LNCaP clone FGC (cell line): ENCODE data around the gene ETV4.

Source experiments
- DNase-seq: peaks from one replicate; pipeline ENCODE4 v3.0.0-alpha.2; 2011; ENCODE audit warnings: low read depth
- H3K4me3 ChIP-seq: 2 replicates; pipeline ENCODE4 v1.5.1; 2011; ENCODE audit warnings: mild to moderate bottlenecking, low read depth, low read length, control low read depth
- TF ChIP-seq, protein P1 (sequence below): IDR thresholded peaks from 2 replicates; pipeline ENCODE4 v1.5.1; 2012; ENCODE audit warnings: mild to moderate bottlenecking; ENCODE audit not compliant: control insufficient read depth, insufficient read depth; ENCODE audit errors: extremely low read depth

ETV4 gene

DNA sequence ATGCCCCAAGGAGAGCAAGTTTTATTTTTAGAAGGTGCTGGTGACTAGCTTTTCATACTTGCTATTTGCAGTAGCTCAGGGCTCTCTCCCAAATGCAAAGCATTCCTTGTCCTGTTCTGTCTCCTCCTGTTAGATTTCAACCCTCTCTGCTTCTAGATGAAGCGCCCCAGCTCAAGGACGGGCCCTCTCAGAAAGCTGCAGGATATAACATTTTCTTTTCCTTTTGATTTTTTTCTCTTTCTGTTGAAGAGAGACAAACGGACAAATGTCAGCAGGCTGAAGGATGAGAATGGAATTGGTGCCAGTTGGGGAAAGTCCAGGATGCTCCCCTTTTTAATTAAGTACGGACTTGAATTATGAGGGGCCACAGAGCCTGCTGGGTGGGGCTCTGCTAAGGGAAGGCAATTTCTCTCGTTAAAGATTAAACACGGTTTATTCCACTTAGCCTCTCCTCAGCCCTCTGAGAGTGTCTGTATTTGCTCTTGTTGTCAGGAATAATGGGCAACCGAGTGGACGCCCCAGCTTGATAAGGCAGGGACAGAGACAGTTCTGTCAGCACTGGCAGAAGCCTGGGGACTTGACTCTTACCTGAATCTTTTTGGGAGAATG, 6.2 kb upstream of the ETV4 start:
- TF ChIP-seq, protein P1, sequence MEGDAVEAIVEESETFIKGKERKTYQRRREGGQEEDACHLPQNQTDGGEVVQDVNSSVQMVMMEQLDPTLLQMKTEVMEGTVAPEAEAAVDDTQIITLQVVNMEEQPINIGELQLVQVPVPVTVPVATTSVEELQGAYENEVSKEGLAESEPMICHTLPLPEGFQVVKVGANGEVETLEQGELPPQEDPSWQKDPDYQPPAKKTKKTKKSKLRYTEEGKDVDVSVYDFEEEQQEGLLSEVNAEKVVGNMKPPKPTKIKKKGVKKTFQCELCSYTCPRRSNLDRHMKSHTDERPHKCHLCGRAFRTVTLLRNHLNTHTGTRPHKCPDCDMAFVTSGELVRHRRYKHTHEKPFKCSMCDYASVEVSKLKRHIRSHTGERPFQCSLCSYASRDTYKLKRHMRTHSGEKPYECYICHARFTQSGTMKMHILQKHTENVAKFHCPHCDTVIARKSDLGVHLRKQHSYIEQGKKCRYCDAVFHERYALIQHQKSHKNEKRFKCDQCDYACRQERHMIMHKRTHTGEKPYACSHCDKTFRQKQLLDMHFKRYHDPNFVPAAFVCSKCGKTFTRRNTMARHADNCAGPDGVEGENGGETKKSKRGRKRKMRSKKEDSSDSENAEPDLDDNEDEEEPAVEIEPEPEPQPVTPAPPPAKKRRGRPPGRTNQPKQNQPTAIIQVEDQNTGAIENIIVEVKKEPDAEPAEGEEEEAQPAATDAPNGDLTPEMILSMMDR: no peak
- H3K4me3 ChIP-seq: no peak overlapping the region

DNA sequence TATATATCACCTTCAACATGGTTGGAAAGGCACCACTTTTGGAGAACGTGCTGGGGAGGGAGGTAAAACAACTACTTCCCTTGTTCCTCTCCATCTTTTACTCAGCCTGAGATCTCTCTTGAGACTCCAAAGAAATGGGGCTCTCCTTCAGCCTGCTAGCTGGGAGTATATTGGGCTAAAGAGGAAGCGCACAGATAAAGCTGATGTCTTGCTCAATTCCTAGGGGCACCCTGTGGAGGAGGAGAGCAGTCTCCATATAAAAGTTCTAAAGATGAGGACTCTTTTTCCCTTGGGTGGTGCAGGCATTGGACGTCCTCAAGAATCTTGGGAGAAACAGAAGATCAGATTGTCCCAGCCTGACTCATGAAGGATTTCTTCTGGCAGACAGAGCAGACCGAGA, 4.6 kb upstream of the ETV4 start:
- TF ChIP-seq, protein P1: no peak
- H3K4me3 ChIP-seq: no peak overlapping the region
- DNase-seq: no peak

More for the DNA sequence above, 6.2 kb upstream of the ETV4 start:
- no peak for DNase-seq

DNA sequence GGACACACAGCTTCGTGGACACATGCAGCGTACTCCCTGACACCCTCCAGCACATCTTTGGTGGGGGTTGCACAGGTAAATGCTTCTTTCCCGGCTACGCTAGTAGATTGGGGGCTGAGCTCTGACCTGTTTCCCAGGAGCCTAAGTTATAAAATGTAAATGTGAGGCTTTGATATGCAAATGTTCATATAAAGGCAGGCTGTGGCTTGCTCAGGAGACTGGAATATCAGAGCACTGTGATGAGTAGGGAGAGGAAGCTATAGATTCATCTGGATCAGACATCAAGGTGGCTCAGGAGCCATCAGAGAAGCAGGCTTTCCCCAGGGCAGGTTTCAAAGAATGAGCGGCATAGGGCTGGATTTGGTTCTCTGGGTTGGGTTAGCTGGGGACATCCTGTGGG, 3.4 kb upstream of the ETV4 start:
- DNase-seq: no peak
- TF ChIP-seq, protein P1: no peak
- no peak overlapping the region for H3K4me3 ChIP-seq

DNA sequence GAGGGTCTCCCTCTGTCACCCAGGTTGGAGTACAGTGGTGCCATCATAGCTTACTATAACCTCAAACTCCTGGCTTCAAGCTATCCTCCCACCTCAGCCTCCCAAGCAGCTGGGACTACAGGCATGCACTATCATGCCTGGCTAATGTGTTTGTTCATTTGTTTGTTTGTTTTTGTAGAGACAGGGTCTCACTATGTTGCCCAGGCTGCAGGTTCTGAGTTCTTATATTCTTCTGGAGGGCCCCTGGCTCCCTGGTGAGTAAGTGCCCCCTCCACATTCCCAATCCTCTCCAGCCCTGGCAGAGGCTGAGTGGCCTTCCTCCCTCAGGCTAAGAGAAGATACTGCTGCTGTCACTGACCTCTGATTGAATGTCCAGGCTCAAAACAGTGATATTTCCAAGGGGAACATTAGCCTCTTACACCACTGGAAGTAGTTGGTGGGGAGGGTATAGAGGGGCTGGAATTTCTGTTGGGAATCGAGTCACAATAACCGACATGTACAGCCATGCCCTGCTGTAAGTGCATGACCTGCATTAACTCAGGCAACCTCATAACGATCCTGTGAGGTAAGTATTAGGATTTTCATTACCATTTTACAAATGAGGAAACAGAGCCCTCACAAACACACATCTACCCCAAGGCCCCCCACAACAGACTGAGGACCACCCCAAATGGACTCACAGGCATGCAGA, 2.7 kb upstream of the ETV4 start:
- no peak overlapping the region for H3K4me3 ChIP-seq
- DNase-seq: no peak
- TF ChIP-seq, protein P1: no peak

DNA sequence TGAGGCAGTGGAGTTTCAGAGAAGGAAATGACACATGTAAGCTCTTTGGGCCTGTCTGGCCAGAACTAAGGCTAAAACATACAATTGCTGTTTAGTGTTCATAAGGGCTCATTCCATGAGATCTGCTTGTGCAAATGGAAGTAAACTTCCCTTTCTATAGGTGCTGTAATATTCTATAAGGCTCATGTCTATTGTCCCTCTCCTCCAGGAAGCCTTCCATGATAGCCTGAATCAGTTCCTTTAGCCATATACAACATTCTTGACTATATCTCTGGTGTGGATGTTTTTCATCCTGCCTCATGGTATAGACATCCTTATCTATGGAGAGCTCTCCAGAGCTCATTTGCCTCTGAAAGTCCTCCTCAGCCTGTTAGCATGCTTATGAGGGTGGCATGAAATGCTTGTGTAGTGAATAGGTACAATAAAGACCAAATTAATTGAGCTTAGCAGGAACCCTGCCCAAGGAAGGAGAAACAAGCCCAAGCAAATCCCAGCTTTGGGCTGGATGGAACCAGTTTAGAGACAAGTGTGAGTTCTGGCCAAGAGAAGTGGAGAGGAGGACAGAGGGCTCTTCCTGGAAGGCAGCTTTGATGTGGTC, 1.6 kb upstream of the ETV4 start:
- TF ChIP-seq, protein P1: no peak
- DNase-seq: no peak

DNA sequence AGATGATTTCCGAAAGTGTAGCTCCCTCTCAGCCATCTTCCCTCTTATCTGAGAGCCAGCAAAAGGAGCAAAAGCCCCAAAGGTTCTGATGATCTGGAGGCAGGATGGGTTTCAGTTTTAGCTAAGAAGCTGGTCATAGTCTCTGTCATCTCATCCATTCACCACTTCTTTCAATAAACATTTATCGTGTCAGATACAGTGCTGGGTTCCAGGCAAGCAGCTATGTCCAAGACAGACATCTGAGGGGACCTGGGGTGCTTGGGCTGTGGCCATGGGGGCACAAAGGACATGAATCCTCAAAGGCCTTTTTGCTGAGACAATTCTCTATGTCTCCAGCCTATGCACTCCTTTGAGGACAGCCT, 1.0 kb upstream of the ETV4 start:
- no peak for DNase-seq
- no peak overlapping the region for H3K4me3 ChIP-seq

More for the DNA sequence above, 1.6 kb upstream of the ETV4 start:
- no peak overlapping the region for H3K4me3 ChIP-seq

More for the DNA sequence above, 1.0 kb upstream of the ETV4 start:
- TF ChIP-seq, protein P1: no peak
